AG09319 (cell line): ENCODE results near the gene FICD.

Experiments
- DNase-seq: peaks from one replicate; pipeline ENCODE4 v3.0.0-alpha.2; 2010; ENCODE audit warnings: low read depth; ENCODE audit errors: extremely low read depth
- CTCF ChIP-seq: IDR thresholded peaks from 2 replicates; pipeline ENCODE4 v1.5.1; 2011; ENCODE audit warnings: low read depth, mild to moderate bottlenecking, inconsistent platforms, low read length, moderate library complexity

Gene FICD

DNA sequence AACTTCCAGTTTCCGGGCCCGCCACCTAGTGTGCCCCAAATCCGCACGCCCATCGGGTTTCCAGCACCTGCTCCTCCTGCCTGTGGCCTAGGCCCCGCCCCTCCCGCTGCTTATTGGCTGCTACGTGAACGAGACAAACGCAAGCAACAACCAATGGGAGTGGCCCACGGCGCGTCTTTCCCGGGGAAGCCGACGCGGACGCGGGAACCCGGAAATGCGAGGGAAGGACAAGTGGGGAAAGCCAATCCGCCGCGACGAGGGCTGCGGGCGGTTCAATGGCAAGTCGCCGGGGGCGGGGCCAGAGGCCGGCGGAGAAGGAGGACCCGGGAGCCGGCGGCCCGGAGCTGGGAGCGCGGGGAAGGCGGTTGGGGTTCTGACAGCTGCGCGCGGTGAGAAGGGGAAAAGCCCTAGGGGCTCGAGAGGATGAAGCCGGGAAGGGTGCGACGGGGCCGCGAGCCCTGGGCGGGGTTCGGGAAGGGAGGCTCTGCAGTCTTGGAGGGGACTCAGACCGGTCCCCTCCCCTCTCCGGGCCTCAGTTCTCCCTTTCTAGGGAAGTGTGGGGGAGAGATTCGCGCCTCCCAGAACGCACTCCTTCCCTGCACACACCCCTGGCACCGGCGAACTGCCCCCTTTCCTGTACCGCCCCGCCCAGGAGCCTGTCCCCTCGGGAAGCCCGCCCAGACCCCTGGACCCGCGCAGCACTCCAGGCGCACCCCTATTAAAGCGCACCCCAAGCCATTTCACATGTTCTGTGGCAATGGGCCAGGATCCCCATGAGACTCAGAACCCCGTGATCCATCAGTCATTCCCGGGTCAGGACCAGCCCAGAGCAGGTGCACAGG is at the start of gene FICD:
Gene FICD (plus strand): TSS at position 305 of the 842 bp plus-strand sequence. CDS start 1,696 bp downstream, outside the sequence.
- no peak for TF ChIP-seq CTCF
- peak; percentile 89 for DNase-seq

- no peak for TF ChIP-seq CTCF
These were observed 49.7 kb upstream of the FICD start for GRCh38 chr12:108465417-108465816.

GRCh38 chr12:108468196-108468968 is 46.7 kb upstream of the FICD start:
- no peak for DNase-seq
- TF ChIP-seq CTCF = no peak

More at GRCh38 chr12:108465417-108465816, 49.7 kb upstream of the FICD start:
- no peak for DNase-seq

GRCh38 chr12:108473400-108474055 is 41.5 kb upstream of the FICD start:
- TF ChIP-seq CTCF = no peak
- DNase-seq = no peak

- TF ChIP-seq CTCF = no peak
- DNase-seq = no peak
These were observed 39.7 kb upstream of the FICD start for GRCh38 chr12:108475396-108475795.

DNA sequence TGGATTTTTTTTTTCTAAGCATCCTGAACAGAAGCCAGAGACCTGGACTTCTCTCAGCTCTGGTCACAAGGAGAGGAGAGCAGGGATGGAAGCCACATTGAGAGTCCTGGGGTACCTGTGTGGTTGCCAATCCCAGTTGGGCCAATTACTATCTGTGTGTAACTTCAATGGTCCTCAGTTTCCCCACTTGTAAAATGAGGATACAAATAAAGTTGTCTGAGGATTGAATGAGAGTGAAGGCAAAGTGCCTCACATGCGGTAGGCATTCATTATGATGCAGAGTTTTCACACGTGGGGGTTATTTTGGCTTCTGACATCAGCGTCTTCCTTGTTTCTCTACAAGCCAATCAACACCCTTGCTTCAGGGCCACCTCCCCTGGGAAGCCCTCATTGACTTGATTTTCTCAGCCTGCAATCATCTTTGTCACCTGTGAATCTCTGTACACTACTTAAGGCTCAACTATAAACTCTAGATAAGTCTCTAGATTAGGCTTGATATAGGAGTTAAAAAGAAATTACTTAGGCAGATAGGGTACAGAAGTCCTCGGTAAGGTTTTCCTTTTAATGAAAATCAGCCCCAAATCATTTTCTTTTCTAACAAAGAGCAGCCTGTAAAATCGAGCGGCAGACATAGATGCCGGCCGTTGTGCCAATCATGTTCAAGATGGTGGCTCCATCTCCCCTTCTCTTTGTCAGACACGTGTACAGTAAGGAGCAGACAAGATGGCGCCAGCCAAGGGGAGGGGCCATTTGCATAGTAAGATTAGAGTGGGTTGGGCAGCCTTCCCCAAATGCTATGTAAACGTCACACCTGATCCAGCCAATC is 37.8 kb upstream of the FICD start:
- DNase-seq = no peak
- TF ChIP-seq CTCF = no peak
